Endothelial cell (in vitro differentiated cells): ENCODE data around the gene RIMBP2. TPM values are rescaled to one million over a fixed set of nuclear protein-coding genes. Genes with fewer than 3 reads are reported as not detected.

Experiments used
- DNase-seq: peaks from one replicate; pipeline ENCODE4 v3.0.0; 2021; ENCODE audit warnings: low spot score
- H3K27ac Mint-ChIP-seq: one replicate; pipeline ENCODE4 v1.8.0; 2021; ENCODE audit warnings: mixed read lengths, inconsistent platforms; ENCODE audit not compliant: unreplicated experiment
- H3K27me3 Mint-ChIP-seq: one replicate; pipeline ENCODE4 v1.8.0; 2021; ENCODE audit warnings: mild to moderate bottlenecking, moderate library complexity, mixed read lengths, inconsistent platforms; ENCODE audit not compliant: unreplicated experiment
- H3K36me3 Mint-ChIP-seq: one replicate; pipeline ENCODE4 v1.8.0; 2021; ENCODE audit warnings: mild to moderate bottlenecking, low read depth, mixed read lengths, inconsistent platforms; ENCODE audit not compliant: unreplicated experiment
- H3K4me1 Mint-ChIP-seq: one replicate; pipeline ENCODE4 v1.8.0; 2021; ENCODE audit warnings: mild to moderate bottlenecking, mixed read lengths, inconsistent platforms; ENCODE audit not compliant: unreplicated experiment
- H3K4me3 Mint-ChIP-seq: one replicate; pipeline ENCODE4 v1.8.0; 2021; ENCODE audit warnings: mild to moderate bottlenecking, mixed read lengths, inconsistent platforms; ENCODE audit not compliant: unreplicated experiment
- H3K9me3 Mint-ChIP-seq: one replicate; pipeline ENCODE4 v1.8.0; 2021; ENCODE audit warnings: mixed read lengths, inconsistent platforms; ENCODE audit not compliant: unreplicated experiment
- CTCF ChIP-seq: fragments of 200-600 bp; sonication (generic); IDR thresholded peaks from one replicate; pipeline ENCODE4 v1.5.0; 2021; ENCODE audit warnings: antibody characterized with exemption; ENCODE audit not compliant: unreplicated experiment
- total RNA-seq: library from RNA; stranded (reverse); fragmentation: NEBNext Ultra II Directional; extraction: Animal tissue kit (Norgen Biotek cat#: 25700); gene quantifications from one replicate; pipeline ENCODE4 v1.2.1, GENCODE V29; 2021; ENCODE audit not compliant: unreplicated experiment

The RIMBP2 gene
- total RNA-seq, 1 donor from 2014 or later, result 1.4 TPM

- Mint-ChIP-seq H3K4me1 (no peaks in the 10 kb centered on the region), H3K4me3 (no peak overlapping the region), H3K36me3 (peaks cover 3% of the 10 kb centered on the region), H3K9me3 (peaks cover 13% of the 10 kb centered on the region), H3K27me3 (peaks cover 2% of the 10 kb centered on the region), H3K27ac (no peak overlapping the region)
- no peak for TF ChIP-seq CTCF
- no peak for DNase-seq
These were observed 93.3 kb downstream of the RIMBP2 start for GRCh38 chr12:130622803-130623202.

GRCh38 chr12:130621696-130622298, 94.3 kb downstream of the RIMBP2 start:
- DNase-seq, result no peak

GRCh38 chr12:130620756-130621155, 95.3 kb downstream of the RIMBP2 start:
- Mint-ChIP-seq H3K4me1 (no peaks in the 10 kb centered on the region), H3K36me3 (peaks cover 3% of the 10 kb centered on the region), H3K9me3 (peaks cover 13% of the 10 kb centered on the region), H3K27me3 (peaks cover 2% of the 10 kb centered on the region), H3K4me3 (no peak overlapping the region), H3K27ac (no peak overlapping the region)
- no peak for DNase-seq
- TF ChIP-seq CTCF, result no peak

More at GRCh38 chr12:130621696-130622298, 94.3 kb downstream of the RIMBP2 start:
- no peak overlapping the region for H3K27ac Mint-ChIP-seq
- H3K4me3 Mint-ChIP-seq, result no peak overlapping the region
- peaks cover 13% of the 10 kb centered on the region for H3K9me3 Mint-ChIP-seq
- no peaks in the 10 kb centered on the region for H3K4me1 Mint-ChIP-seq
- H3K36me3 Mint-ChIP-seq, result peaks cover 3% of the 10 kb centered on the region
- peaks cover 2% of the 10 kb centered on the region for H3K27me3 Mint-ChIP-seq
- TF ChIP-seq CTCF, result no peak

- H3K27ac Mint-ChIP-seq, result no peak overlapping the region
- TF ChIP-seq CTCF, result no peak
- no peaks in the 10 kb centered on the region for H3K4me1 Mint-ChIP-seq
- peaks cover 13% of the 10 kb centered on the region for H3K9me3 Mint-ChIP-seq
- H3K4me3 Mint-ChIP-seq, result no peak overlapping the region
- H3K27me3 Mint-ChIP-seq, result peaks cover 2% of the 10 kb centered on the region
- H3K36me3 Mint-ChIP-seq, result peaks cover 3% of the 10 kb centered on the region
- DNase-seq, result no peak
These were observed 95.8 kb downstream of the RIMBP2 start for GRCh38 chr12:130620281-130620680.

- no peaks in the 10 kb centered on the region for H3K4me1 Mint-ChIP-seq
- TF ChIP-seq CTCF, result no peak
- H3K36me3 Mint-ChIP-seq, result peaks cover 3% of the 10 kb centered on the region
- no peak overlapping the region for H3K4me3 Mint-ChIP-seq
- H3K9me3 Mint-ChIP-seq, result peaks cover 13% of the 10 kb centered on the region
- no peak for DNase-seq
- H3K27ac Mint-ChIP-seq, result no peak overlapping the region
- peaks cover 2% of the 10 kb centered on the region for H3K27me3 Mint-ChIP-seq
These were observed 96.6 kb downstream of the RIMBP2 start for GRCh38 chr12:130619385-130620001.
